ENCODE results near the gene DOCK3.
"Not testable (repeated sequence)": the region's sequence is repeated elsewhere in the genome, so short reads cannot be mapped to it uniquely, and the experiment has no call there.

DOCK3 gene

DNA sequence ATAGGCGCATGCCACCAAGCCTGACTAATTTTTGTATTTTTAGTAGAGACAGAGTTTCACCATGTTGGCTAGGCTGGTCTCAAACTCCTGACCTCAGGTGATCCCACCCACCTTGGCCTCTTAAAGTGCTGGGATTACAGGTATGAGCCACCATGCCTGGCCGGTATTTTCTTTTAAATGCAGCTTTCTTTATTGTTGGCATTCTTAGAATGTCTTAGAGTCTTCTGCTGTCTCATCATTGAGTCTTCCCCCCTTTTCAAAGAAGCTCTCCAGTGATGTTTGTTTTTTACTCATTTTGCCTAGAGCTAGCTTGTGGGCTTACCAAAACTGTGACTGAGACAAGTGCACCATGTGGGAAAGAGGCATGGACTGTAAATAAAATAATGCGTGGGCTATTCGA, 13.9 kb downstream of the DOCK3 start:
- not testable (repeated sequence) for FAIRE-seq

GRCh38 chr3:50689558-50689957, 14.8 kb downstream of the DOCK3 start:
- no peak for FAIRE-seq

GRCh38 chr3:50695031-50695430, 20.3 kb downstream of the DOCK3 start:
- no peak for FAIRE-seq

DNA sequence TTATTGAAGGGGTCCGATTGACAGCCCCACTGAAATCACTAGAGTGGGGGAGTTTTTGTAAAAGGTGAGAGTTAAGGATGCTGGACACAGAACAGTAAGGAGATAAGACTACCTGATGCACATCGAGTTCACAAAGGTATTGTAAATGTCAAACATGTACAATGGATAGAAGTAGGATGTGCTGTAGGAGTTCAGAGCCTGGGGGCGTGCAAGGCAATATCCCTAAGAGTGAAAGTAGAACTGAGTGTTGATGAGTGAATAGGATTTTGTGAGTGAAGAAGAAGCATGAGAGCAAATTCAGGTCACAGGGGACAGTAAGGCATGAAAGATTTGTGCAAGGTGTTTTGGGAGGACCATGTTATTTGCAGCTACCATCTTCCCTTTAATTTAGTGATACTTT, 21.5 kb downstream of the DOCK3 start:
- no peak for FAIRE-seq

- peak; percentile 36 for FAIRE-seq
These were observed 23.5 kb downstream of the DOCK3 start for GRCh38 chr3:50698269-50698668.

GRCh38 chr3:50708620-50709019, 33.9 kb downstream of the DOCK3 start:
- no peak for FAIRE-seq

DNA sequence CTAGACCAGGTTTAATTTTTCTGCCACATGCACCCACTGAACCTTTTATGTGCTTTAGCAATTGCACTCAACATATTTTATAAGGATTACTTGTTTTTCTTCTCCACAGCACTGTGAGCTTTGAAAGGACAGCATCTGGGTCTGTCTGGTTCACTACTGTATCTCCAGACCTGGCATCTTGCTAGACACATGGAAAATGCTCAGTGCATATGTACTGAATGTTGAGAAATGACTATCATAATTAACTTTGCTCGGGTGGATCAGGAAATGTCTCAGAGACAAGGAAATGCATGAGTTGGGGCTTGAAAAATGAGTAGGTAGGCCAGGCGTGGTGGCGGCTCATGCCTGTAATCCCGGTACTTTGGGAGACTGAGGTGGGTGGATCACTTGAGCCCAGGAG, 40.2 kb downstream of the DOCK3 start:
- FAIRE-seq = no peak

DNA sequence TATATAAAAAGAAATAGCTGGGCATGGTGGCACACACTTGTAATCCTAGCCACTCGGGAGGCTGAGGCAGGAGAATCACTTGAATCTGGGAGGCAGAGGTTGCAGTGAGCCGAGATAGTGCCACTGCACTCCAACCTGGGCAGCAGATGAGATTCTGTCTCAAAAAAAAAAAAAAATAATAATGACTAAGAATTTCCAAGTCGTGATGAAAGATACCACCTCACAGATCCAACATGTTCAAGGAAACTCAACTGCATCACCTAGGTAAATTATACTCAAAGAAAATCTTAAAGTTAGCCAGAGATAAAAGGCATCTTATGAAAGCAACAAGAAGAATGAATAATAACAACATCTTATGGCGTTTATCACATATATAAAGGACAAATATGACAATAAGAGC, 50.1 kb downstream of the DOCK3 start:
- FAIRE-seq = no peak

GRCh38 chr3:50734985-50735384, 60.3 kb downstream of the DOCK3 start:
- no peak for FAIRE-seq

GRCh38 chr3:50737193-50737905, 62.6 kb downstream of the DOCK3 start:
- FAIRE-seq = no peak

DNA sequence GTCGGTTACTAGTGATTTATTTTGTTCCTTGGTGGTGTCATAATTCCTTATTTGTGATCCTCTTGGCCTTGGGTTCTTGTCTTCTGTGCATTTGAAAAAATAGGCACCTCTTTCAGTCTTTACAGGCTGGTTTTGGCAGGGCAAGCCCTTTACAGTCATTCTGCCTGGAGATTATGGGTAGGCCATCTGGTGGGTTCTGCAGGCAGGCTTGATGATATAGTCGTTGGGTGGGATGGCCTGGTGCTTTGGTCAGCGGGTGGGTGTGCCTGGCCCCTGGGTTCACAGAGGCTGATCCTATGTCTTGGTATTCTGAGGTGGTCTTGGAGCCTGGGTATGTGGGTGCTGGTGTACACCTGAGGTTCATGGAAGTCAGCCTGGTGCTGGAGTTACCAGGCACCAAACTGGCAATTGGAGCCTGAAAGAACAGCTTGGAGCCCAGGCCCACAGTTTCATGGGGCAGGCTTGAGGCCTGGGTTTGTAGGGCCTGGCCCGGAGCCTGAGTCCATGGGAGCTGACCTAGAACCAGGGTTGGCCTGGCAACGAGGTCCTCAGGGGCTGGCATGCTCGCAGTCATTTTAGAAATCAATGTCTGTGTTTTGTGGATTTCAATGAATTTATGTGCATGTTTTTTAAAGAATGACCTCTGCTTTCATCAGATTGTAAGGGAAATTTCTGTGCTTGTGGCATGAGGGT, 63.3 kb downstream of the DOCK3 start:
- FAIRE-seq = no peak

GRCh38 chr3:50743643-50744042, 68.9 kb downstream of the DOCK3 start:
- FAIRE-seq = no peak

GRCh38 chr3:50749822-50750221, 75.1 kb downstream of the DOCK3 start:
- no peak for FAIRE-seq

- peak; percentile 69 for FAIRE-seq
These were observed 84.3 kb downstream of the DOCK3 start for GRCh38 chr3:50759015-50759414.

GRCh38 chr3:50777680-50778079, 103.0 kb downstream of the DOCK3 start:
- FAIRE-seq = no peak

- not testable (repeated sequence) for FAIRE-seq
These were observed 107.0 kb downstream of the DOCK3 start for GRCh38 chr3:50781766-50782165.

- FAIRE-seq = no peak
These were observed 111.9 kb downstream of the DOCK3 start for GRCh38 chr3:50786631-50787030.

DNA sequence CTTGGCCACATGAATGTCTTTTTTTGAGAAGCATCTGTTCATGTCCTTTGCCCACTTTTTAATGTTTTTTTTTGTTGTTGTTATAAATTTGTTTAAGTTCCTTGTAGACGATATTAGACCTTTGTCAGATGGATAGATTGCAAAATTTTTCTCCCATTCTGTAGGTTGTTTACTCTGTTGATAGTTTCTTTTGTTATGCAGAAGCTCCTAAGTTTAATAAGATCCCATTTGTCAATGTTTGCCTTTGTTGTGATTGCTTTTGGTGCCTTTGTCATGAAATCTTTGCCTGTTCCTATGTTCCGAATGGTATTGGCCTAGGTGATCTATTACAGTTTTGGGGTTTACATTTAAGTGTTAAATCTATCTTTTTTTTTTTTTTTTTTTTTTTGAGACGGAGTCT, 116.2 kb downstream of the DOCK3 start:
- not testable (repeated sequence) for FAIRE-seq

DNA sequence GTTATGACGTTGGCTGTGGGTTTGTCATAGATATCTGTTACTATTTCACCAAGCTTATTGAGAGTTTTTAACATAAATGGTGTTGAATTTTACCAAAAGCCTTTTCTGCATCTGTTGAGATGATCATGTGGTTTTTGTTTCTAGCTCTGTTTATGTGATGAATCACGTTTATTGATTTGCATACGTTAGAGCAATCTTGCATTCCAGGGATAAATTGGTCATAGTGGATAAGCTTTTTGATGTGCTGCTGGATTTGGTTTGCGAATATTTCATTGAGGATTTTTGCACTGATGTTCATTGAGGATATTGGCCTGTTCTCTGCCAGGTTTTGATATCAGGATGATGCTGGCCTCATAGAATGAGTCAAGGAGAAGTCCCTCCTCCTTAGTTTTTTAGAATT, 117.8 kb downstream of the DOCK3 start:
- FAIRE-seq = no peak

- not testable (repeated sequence) for FAIRE-seq
These were observed 129.1 kb downstream of the DOCK3 start for GRCh38 chr3:50803805-50804204.

DNA sequence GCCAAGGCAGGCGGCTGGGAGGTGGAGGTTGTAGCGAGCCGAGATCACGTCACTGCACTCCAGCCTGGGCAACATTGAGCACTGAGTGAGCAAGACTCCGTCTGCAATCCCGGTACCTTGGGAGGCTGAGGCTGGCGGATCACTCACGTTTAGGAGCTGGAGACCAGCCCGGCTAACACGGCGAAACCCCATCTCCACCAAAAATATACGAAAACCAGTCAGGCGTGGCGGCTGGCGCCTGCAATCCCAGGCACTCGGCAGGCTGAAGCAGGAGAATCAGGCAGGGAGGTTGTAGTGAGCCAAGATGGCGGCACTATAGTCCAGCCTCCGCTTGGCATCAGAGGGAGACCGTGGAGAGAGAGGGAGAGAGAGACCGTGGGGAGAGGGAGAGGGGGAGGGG, 129.6 kb downstream of the DOCK3 start:
- FAIRE-seq = not testable (repeated sequence)

DNA sequence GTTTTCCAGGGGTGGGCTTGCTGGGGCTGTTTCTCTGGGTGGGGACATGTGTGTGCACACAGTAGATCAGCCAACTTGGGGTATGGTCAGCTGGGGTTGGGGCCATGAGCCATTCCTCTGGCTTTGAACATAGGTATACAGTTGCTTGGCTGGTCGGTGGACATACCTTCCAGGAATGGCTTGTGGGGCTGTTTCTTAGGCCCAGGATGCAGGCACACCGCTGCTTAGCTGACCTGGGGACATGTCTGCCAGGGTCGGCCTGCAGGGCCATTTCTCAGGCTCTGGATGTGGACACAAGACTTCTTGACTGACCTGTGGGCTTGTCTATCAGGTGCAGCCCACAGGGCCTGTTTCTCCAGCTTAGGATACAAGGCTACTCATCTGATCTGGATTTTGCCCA, 130.6 kb downstream of the DOCK3 start:
- no peak for FAIRE-seq

DNA sequence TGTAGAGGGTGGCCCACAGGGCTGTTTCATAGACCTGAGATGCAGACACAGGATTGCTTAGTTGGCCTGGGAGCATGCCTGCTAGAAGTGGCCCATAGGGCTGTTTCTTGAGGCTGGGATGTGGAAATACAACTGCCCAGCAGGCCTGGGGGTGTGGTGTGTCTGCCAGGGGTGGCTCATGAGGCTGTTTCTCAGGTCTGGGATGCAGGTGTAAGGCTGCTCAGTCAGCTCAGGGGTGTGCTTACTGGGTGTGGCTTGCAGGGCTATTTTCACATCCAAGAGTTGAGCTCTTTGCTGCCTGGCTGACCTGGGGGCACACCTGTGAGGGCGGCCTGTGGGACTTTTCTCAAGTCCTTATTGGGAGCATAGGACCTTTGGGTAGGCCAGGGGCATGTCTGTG, 131.3 kb downstream of the DOCK3 start:
- FAIRE-seq = no peak

GRCh38 chr3:50806806-50807205, 132.1 kb downstream of the DOCK3 start:
- no peak for FAIRE-seq

DNA sequence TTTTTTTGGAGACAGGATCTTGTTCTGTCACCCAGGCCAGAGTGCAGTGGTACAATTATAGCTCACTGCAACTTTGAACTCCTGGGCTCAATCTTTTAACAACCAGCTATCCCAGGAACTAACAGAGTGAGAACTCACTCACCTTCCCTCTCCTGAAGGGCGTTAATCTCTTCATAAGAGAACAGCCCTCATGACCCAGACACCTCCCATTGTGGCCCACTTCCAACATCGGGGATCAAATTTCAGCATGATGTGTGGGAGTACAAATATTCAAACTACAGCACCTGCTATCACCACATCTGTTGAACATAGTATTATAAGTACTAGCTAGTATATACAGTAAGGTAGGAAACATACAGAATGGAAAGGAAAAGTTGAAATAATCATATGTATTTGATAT, 132.5 kb downstream of the DOCK3 start:
- no peak for FAIRE-seq
